ENCODE results near the gene PPP6R1. TPM values are rescaled to one million over a fixed set of nuclear protein-coding genes. Genes with fewer than 3 reads are reported as not detected.

Gene PPP6R1
- total RNA-seq, 1 donor: 38.9 TPM

- no peak overlapping the region for H3K4me3 ChIP-seq (ENCODE audit: low read depth, low read length)
- DNase-seq (ENCODE audit: low read depth): no peak
- TF ChIP-seq CTCF (IDR thresholded peaks at IDR 0.05; ENCODE audit: insufficient read depth, low read depth, low read length): no peak
These were observed 7.6 kb upstream of the PPP6R1 start for GRCh38 chr19:55266404-55266803.

- no peak for TF ChIP-seq CTCF (IDR thresholded peaks at IDR 0.05; ENCODE audit: insufficient read depth, low read depth, low read length)
- no peak for DNase-seq (ENCODE audit: low read depth)
- H3K4me3 ChIP-seq (ENCODE audit: low read depth, low read length): no peak overlapping the region
These were observed 7.0 kb upstream of the PPP6R1 start for GRCh38 chr19:55265723-55266386.

- no peak overlapping the region for H3K4me3 ChIP-seq (ENCODE audit: low read depth, low read length)
- TF ChIP-seq CTCF (IDR thresholded peaks at IDR 0.05; ENCODE audit: insufficient read depth, low read depth, low read length): no peak
- no peak for DNase-seq (ENCODE audit: low read depth)
These were observed 6.4 kb upstream of the PPP6R1 start for GRCh38 chr19:55265173-55265572.

GRCh38 chr19:55264531-55264930, 5.7 kb upstream of the PPP6R1 start:
- H3K4me3 ChIP-seq (ENCODE audit: low read depth, low read length): no peak overlapping the region
- no peak for TF ChIP-seq CTCF (IDR thresholded peaks at IDR 0.05; ENCODE audit: insufficient read depth, low read depth, low read length)
- no peak for DNase-seq (ENCODE audit: low read depth)

GRCh38 chr19:55262359-55262758, 3.5 kb upstream of the PPP6R1 start:
- no peak for DNase-seq (ENCODE audit: low read depth)
- no peak for TF ChIP-seq CTCF (IDR thresholded peaks at IDR 0.05; ENCODE audit: insufficient read depth, low read depth, low read length)
- no peak overlapping the region for H3K4me3 ChIP-seq (ENCODE audit: low read depth, low read length)

- H3K4me3 ChIP-seq (ENCODE audit: low read depth, low read length): no peak overlapping the region
- no peak for DNase-seq (ENCODE audit: low read depth)
- no peak for TF ChIP-seq CTCF (IDR thresholded peaks at IDR 0.05; ENCODE audit: insufficient read depth, low read depth, low read length)
These were observed 2.9 kb upstream of the PPP6R1 start for GRCh38 chr19:55261671-55262126.

Data from fibroblast of villous mesenchyme (primary cell).